H9 (cell line): ENCODE data around the gene SUPT7L. TPM values are rescaled to one million over a fixed set of nuclear protein-coding genes. Genes with fewer than 3 reads are reported as not detected.

Experiments used
- DNase-seq: peaks from one replicate; pipeline ENCODE4 v3.0.0-alpha.2; 2017
- H2AFZ ChIP-seq: one replicate; pipeline ENCODE4 v1.6.1; 2013; ENCODE audit warnings: mild to moderate bottlenecking, low read length, control low read depth, moderate library complexity
- H2AK5ac ChIP-seq: 2 replicates; pipeline ENCODE4 v1.6.1; 2013; ENCODE audit warnings: low read length, control low read depth, mixed read lengths; ENCODE audit not compliant: insufficient read length
- H2BK120ac ChIP-seq: one replicate; pipeline ENCODE4 v1.6.1; 2013; ENCODE audit warnings: low read depth, mild to moderate bottlenecking, low read length, control low read depth, inconsistent platforms; ENCODE audit not compliant: poor library complexity, severe bottlenecking
- H2BK12ac ChIP-seq: 2 replicates; pipeline ENCODE4 v1.6.1; 2013; ENCODE audit warnings: low read length, control low read depth, mixed read lengths, low read depth; ENCODE audit not compliant: insufficient read length
- H2BK15ac ChIP-seq: 2 replicates; pipeline ENCODE4 v1.6.1; 2013; ENCODE audit warnings: low read depth, low read length, control low read depth
- H2BK20ac ChIP-seq: one replicate; pipeline ENCODE4 v1.6.1; 2013; ENCODE audit warnings: low read depth, mild to moderate bottlenecking, low read length, control low read depth, inconsistent platforms; ENCODE audit not compliant: poor library complexity, severe bottlenecking
- H2BK5ac ChIP-seq: 2 replicates; pipeline ENCODE4 v1.6.1; 2013; ENCODE audit warnings: low read length, control low read depth, mixed read lengths; ENCODE audit not compliant: insufficient read length
- H3K14ac ChIP-seq: 2 replicates; pipeline ENCODE4 v1.6.1; 2013; ENCODE audit warnings: low read length, control low read depth; ENCODE audit not compliant: insufficient read depth
- H3K18ac ChIP-seq: 2 replicates; pipeline ENCODE4 v1.6.1; 2013; ENCODE audit warnings: low read depth, mild to moderate bottlenecking, mixed read lengths, low read length, control low read depth; ENCODE audit not compliant: insufficient read length
- H3K23ac ChIP-seq: 2 replicates; pipeline ENCODE4 v1.6.1; 2013; ENCODE audit warnings: low read length, control low read depth, mixed read lengths, low read depth; ENCODE audit not compliant: insufficient read length
- H3K23me2 ChIP-seq: 2 replicates; pipeline ENCODE4 v1.6.1; 2013; ENCODE audit warnings: low read depth, mild to moderate bottlenecking, mixed read lengths, low read length, control low read depth; ENCODE audit not compliant: insufficient read length, poor library complexity, severe bottlenecking
- H3K27ac ChIP-seq: 2 replicates; pipeline ENCODE4 v1.5.1; 2013; ENCODE audit warnings: low read length, control low read depth, mixed read lengths, low read depth; ENCODE audit not compliant: insufficient read length
- H3K27me3 ChIP-seq: 2 replicates; pipeline ENCODE4 v1.6.1; 2013; ENCODE audit warnings: low read length, control low read depth, inconsistent platforms; ENCODE audit not compliant: insufficient read depth
- H3K4ac ChIP-seq: 2 replicates; pipeline ENCODE4 v1.6.1; 2013; ENCODE audit warnings: low read depth, mild to moderate bottlenecking, control low read depth, inconsistent platforms, low read length, moderate library complexity
- H3K4me1 ChIP-seq: 2 replicates; pipeline ENCODE4 v1.6.1; 2013; ENCODE audit warnings: low read length, control low read depth, inconsistent platforms; ENCODE audit not compliant: insufficient read depth
- H3K4me2 ChIP-seq: 2 replicates; pipeline ENCODE4 v1.6.1; 2013; ENCODE audit warnings: low read length, control low read depth, mixed read lengths; ENCODE audit not compliant: insufficient read length, insufficient read depth
- H3K56ac ChIP-seq: 2 replicates; pipeline ENCODE4 v1.6.1; 2013; ENCODE audit warnings: low read depth, mild to moderate bottlenecking, mixed read lengths, low read length, control low read depth; ENCODE audit not compliant: insufficient read length
- H3K79me1 ChIP-seq: 2 replicates; pipeline ENCODE4 v1.6.1; 2013; ENCODE audit warnings: low read depth, mild to moderate bottlenecking, moderate library complexity, low read length, control low read depth, inconsistent platforms; ENCODE audit not compliant: insufficient read depth, poor library complexity, severe bottlenecking
- H3K79me2 ChIP-seq: 2 replicates; pipeline ENCODE4 v1.6.1; 2013; ENCODE audit warnings: low read length, control low read depth, inconsistent platforms; ENCODE audit not compliant: insufficient read depth
- H3K9ac ChIP-seq: 2 replicates; pipeline ENCODE4 v1.6.1; 2013; ENCODE audit warnings: low read length, control low read depth, mixed read lengths; ENCODE audit not compliant: insufficient read length; ENCODE audit errors: extremely low read depth
- H3K9me3 ChIP-seq: one replicate; pipeline ENCODE4 v1.6.1; 2013; ENCODE audit warnings: low read depth, low read length, inconsistent platforms; ENCODE audit not compliant: control insufficient read depth
- H3T11ph ChIP-seq: one replicate; pipeline ENCODE4 v1.6.1; 2013; ENCODE audit warnings: mild to moderate bottlenecking, low read length, control low read depth, inconsistent platforms
- H4K20me1 ChIP-seq: one replicate; pipeline ENCODE4 v1.6.1; 2013; ENCODE audit not compliant: control insufficient read depth, insufficient read length, insufficient read depth
- H4K5ac ChIP-seq: 2 replicates; pipeline ENCODE4 v1.6.1; 2013; ENCODE audit warnings: low read depth, mild to moderate bottlenecking, mixed read lengths, low read length, control low read depth; ENCODE audit not compliant: insufficient read length
- H4K8ac ChIP-seq: replicated peaks from 2 replicates; pipeline ENCODE4 v1.6.1; 2013; ENCODE audit warnings: low read length, control low read depth, mixed read lengths, low read depth; ENCODE audit not compliant: insufficient read length
- H4K91ac ChIP-seq: 2 replicates; pipeline ENCODE4 v1.6.1; 2013; ENCODE audit warnings: low read depth, mild to moderate bottlenecking, moderate library complexity, mixed read lengths, low read length, control low read depth; ENCODE audit not compliant: insufficient read length
- H3K27ac Mint-ChIP-seq, 3 experiments: 2 replicates in 2 of 3; 3 replicates in 1 of 3; pipeline ENCODE4 v1.8.0; 2020 to 2021; ENCODE audit warnings: mixed read lengths in 3 of 3, mild to moderate bottlenecking in 1 of 3, moderate library complexity in 1 of 3
- H3K27me3 Mint-ChIP-seq: 2 replicates; pipeline ENCODE4 v1.8.0; 2021; ENCODE audit warnings: low read depth, mild to moderate bottlenecking, moderate library complexity, mixed read lengths
- H3K36me3 Mint-ChIP-seq, 3 experiments: 2 replicates in 2 of 3; 3 replicates in 1 of 3; pipeline ENCODE4 v1.8.0; 2020 to 2021; ENCODE audit warnings: low read depth in 3 of 3, mixed read lengths in 3 of 3; ENCODE audit not compliant: insufficient read depth in 1 of 3
- H3K4me1 Mint-ChIP-seq, 2 experiments: 2 replicates each; pipeline ENCODE4 v1.8.0; 2020; ENCODE audit warnings: mixed read lengths in 2 of 2
- H3K4me3 Mint-ChIP-seq, 2 experiments: 2 replicates in 1 of 2; 3 replicates in 1 of 2; pipeline ENCODE4 v1.8.0; 2020 to 2021; ENCODE audit warnings: mild to moderate bottlenecking in 2 of 2, mixed read lengths in 2 of 2, moderate library complexity in 1 of 2
- H3K9me3 Mint-ChIP-seq, 2 experiments: 2 replicates in 1 of 2; 3 replicates in 1 of 2; pipeline ENCODE4 v1.8.0; 2020; ENCODE audit warnings: mild to moderate bottlenecking in 2 of 2, mixed read lengths in 2 of 2, moderate library complexity in 1 of 2
- WGBS: extraction: QIAGEN DNeasy Blood & Tissue Kit; methylation state at CpG from one replicate; pipeline ENCODE4 v1.1.7; 2013; ENCODE audit warnings: missing lambda C conversion rate, low lambda C conversion rate, mixed read lengths; ENCODE audit not compliant: insufficient read length; ENCODE audit errors: extremely low coverage; 5-methylcytosine and 5-hydroxymethylcytosine counted together
- total RNA-seq: library from RNA; stranded (reverse); gene quantifications from 2 replicates; pipeline ENCODE4 v1.2.1, GENCODE V29; 2021
- TF ChIP-seq, protein P1 (sequence below): fragments of 200-600 bp; sonication (generic); conservative IDR thresholded peaks from 3 replicates; pipeline ENCODE4 v1.8.0; 2021; ENCODE audit warnings: antibody characterized with exemption, mild to moderate bottlenecking

Gene SUPT7L
- total RNA-seq, 1 experiment from 2014 or later = 30.4 TPM

DNA sequence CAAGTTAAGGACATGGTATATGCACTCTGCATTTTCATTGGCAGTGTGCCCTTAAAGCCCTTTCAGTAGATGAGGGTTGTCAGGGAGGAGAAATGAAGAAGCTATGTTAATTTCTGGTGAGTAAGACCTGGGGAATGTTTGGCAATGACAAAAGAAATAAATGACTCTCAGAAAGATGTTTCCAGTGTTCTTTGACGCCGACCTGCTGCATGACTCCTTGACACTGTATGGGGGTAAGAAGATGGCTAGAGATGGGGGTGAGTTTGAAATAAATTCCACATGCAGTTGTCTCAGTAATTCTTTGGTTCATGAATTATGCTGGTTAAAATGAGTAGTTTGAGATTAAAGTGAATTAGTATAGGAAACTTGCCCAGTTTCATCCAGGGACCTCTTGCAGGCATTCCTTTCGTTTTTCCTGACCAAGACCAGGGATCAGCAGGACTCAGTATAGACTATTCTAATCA is 40.5 kb downstream of the SUPT7L start:
- TF ChIP-seq, protein P1, sequence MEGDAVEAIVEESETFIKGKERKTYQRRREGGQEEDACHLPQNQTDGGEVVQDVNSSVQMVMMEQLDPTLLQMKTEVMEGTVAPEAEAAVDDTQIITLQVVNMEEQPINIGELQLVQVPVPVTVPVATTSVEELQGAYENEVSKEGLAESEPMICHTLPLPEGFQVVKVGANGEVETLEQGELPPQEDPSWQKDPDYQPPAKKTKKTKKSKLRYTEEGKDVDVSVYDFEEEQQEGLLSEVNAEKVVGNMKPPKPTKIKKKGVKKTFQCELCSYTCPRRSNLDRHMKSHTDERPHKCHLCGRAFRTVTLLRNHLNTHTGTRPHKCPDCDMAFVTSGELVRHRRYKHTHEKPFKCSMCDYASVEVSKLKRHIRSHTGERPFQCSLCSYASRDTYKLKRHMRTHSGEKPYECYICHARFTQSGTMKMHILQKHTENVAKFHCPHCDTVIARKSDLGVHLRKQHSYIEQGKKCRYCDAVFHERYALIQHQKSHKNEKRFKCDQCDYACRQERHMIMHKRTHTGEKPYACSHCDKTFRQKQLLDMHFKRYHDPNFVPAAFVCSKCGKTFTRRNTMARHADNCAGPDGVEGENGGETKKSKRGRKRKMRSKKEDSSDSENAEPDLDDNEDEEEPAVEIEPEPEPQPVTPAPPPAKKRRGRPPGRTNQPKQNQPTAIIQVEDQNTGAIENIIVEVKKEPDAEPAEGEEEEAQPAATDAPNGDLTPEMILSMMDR = no peak
- Histone ChIP-seq H3K9ac (no peak overlapping the region), H3K79me2 (no peaks in the 10 kb centered on the region), H3K4me1 (peaks cover 2% of the 10 kb centered on the region; the same call in 1 of the 2 replicates), H2BK12ac (no peak overlapping the region), H3K18ac (no peak overlapping the region), H3K79me1 (no peaks in the 10 kb centered on the region), H4K91ac (no peak overlapping the region), H3K4me2 (no peak overlapping the region), H2BK120ac (no peak overlapping the region), H3K14ac (no peak overlapping the region), H3K23me2 (no peaks in the 10 kb centered on the region), H3T11ph (no peak overlapping the region), H2AFZ (no peak overlapping the region), H3K4ac (no peak overlapping the region), H4K20me1 (no peaks in the 10 kb centered on the region), H4K8ac (no peak overlapping the region), H3K56ac (no peak overlapping the region), H2BK5ac (no peak overlapping the region), H3K9me3 (no peaks in the 10 kb centered on the region), H3K23ac (no peak overlapping the region), H3K27ac (no peak overlapping the region), H2AK5ac (no peak overlapping the region), H3K27me3 (no peaks in the 10 kb centered on the region), H4K5ac (no peak overlapping the region), H2BK15ac (no peak overlapping the region), H2BK20ac (no peak overlapping the region)
- Mint-ChIP-seq H3K27me3 (no peaks in the 10 kb centered on the region), H3K4me1 (peaks cover 10 to 34% of the 10 kb centered on the region in 2 experiments; a peak in 3 of 4 replicates), H3K27ac (peak overlapping the region in 2 of 3 experiments; percentile 60 to 71; a peak in 4 of 7 replicates), H3K4me3 (no peak overlapping the region), H3K9me3 (no peaks in the 10 kb centered on the region), H3K36me3 (peaks cover 16 to 53% (median 44%) of the 10 kb centered on the region in 3 experiments; a peak in 6 of 7 replicates)
- no peak for DNase-seq
- no CpG with 5 or more reads among the region's 3 CpGs for WGBS
